Neutrophil (primary cell): ENCODE measurements around the gene NKIRAS2.

Source experiments
- H3K27ac ChIP-seq: fragments of 200-600 bp; sonication (generic); 2 replicates; pipeline ENCODE4 v1.5.1; 2016; ENCODE audit warnings: mild to moderate bottlenecking, moderate library complexity
- H3K27me3 ChIP-seq: fragments of 200-600 bp; sonication (generic); 2 replicates; pipeline ENCODE4 v1.6.0; 2016; ENCODE audit warnings: mild to moderate bottlenecking
- H3K36me3 ChIP-seq: fragments of 200-600 bp; sonication (generic); 2 replicates; pipeline ENCODE4 v1.5.1; 2017
- H3K4me1 ChIP-seq, 2 experiments: fragments of 200-600 bp in 1 of 2; sonication (generic) in 1 of 2; 1 replicate in 1 of 2; 2 replicates in 1 of 2; pipeline versions ENCODE4 v1.5.1 to v1.6.1; 2013 to 2016; ENCODE audit warnings: low read depth in 1 of 2, low read length in 1 of 2, mild to moderate bottlenecking in 1 of 2, moderate library complexity in 1 of 2; ENCODE audit not compliant: control insufficient read depth in 1 of 2, insufficient read depth in 1 of 2
- H3K4me3 ChIP-seq, 2 experiments: fragments of 200-600 bp in 1 of 2; sonication (generic) in 1 of 2; 1 replicate in 1 of 2; 2 replicates in 1 of 2; pipeline ENCODE4 v1.5.1; 2013 to 2016; ENCODE audit warnings: low read depth in 1 of 2, low read length in 1 of 2, mild to moderate bottlenecking in 1 of 2, moderate library complexity in 1 of 2
- H3K9me3 ChIP-seq: fragments of 200-600 bp; sonication (generic); 2 replicates; pipeline ENCODE4 v1.5.1; 2016
- CTCF ChIP-seq: fragments of 200-600 bp; sonication (generic); IDR thresholded peaks from 2 replicates; pipeline ENCODE4 v1.5.1; 2016; ENCODE audit warnings: antibody characterized with exemption

Gene NKIRAS2

GRCh38 chr17:41977991-41978390, 41.9 kb upstream of the NKIRAS2 start:
- H3K27ac ChIP-seq = no peak overlapping the region
- no peak overlapping the region for H3K4me3 ChIP-seq
- peaks cover 95% of the 10 kb centered on the region for H3K36me3 ChIP-seq
- H3K9me3 ChIP-seq = no peaks in the 10 kb centered on the region
- no peaks in the 10 kb centered on the region for H3K4me1 ChIP-seq
- no peak for TF ChIP-seq CTCF
- H3K27me3 ChIP-seq = no peaks in the 10 kb centered on the region

GRCh38 chr17:41982026-41982760, 37.7 kb upstream of the NKIRAS2 start:
- peaks cover 89% of the 10 kb centered on the region for H3K36me3 ChIP-seq
- H3K4me1 ChIP-seq = no peaks in the 10 kb centered on the region
- H3K27me3 ChIP-seq = no peaks in the 10 kb centered on the region
- H3K4me3 ChIP-seq = no peak overlapping the region
- no peaks in the 10 kb centered on the region for H3K9me3 ChIP-seq
- no peak for TF ChIP-seq CTCF
- no peak overlapping the region for H3K27ac ChIP-seq

GRCh38 chr17:41984454-41984853, 35.4 kb upstream of the NKIRAS2 start:
- peaks cover 90% of the 10 kb centered on the region for H3K36me3 ChIP-seq
- no peaks in the 10 kb centered on the region for H3K9me3 ChIP-seq
- no peak overlapping the region for H3K4me3 ChIP-seq
- TF ChIP-seq CTCF = no peak
- no peaks in the 10 kb centered on the region for H3K27me3 ChIP-seq
- peaks cover 0 to 9% of the 10 kb centered on the region in 2 experiments for H3K4me1 ChIP-seq
- H3K27ac ChIP-seq = no peak overlapping the region

- H3K36me3 ChIP-seq = peaks cover 92% of the 10 kb centered on the region
- H3K27me3 ChIP-seq = no peaks in the 10 kb centered on the region
- H3K4me3 ChIP-seq = no peak overlapping the region
- H3K27ac ChIP-seq = no peak overlapping the region
- H3K4me1 ChIP-seq = peaks cover 0 to 9% of the 10 kb centered on the region in 2 experiments
- no peaks in the 10 kb centered on the region for H3K9me3 ChIP-seq
- no peak for TF ChIP-seq CTCF
Measured at GRCh38 chr17:41985919-41986318, 34.0 kb upstream of the NKIRAS2 start.

GRCh38 chr17:41986634-41987033, 33.3 kb upstream of the NKIRAS2 start:
- Histone ChIP-seq H3K36me3 (peaks cover 92% of the 10 kb centered on the region), H3K4me1 (peaks cover 0 to 9% of the 10 kb centered on the region in 2 experiments), H3K27me3 (no peaks in the 10 kb centered on the region), H3K27ac (no peak overlapping the region), H3K4me3 (no peak overlapping the region), H3K9me3 (no peaks in the 10 kb centered on the region)
- no peak for TF ChIP-seq CTCF
